Activated CD4-positive, alpha-beta memory T cell treated with anti-CD3 and anti-CD28 coated beads for 36 hours (primary cell): Measurements from ENCODE around the gene ZNF688. TPM values are rescaled to one million over a fixed set of nuclear protein-coding genes. Genes with fewer than 3 reads are reported as not detected.

Experiments used
- CTCF ChIA-PET: fragments of 350-600 bp; sonication (Branson Sonifier 250); formaldehyde crosslinking; loops from one replicate; lab custom pipeline; 2021; ENCODE audit warnings: antibody characterized with exemption, inconsistent platforms; lab: Charles Lee
- POLR2A ChIA-PET: fragments of 350-600 bp; sonication (Branson Sonifier 250); formaldehyde crosslinking; loops from one replicate; lab custom pipeline; 2021; ENCODE audit warnings: antibody characterized with exemption; lab: Charles Lee
- DNase-seq: peaks from one replicate; pipeline ENCODE4 v3.0.0-alpha.2; 2020
- H3K27ac Mint-ChIP-seq: one replicate; pipeline ENCODE4 v1.8.0; 2021; ENCODE audit warnings: mixed read lengths
- H3K27me3 Mint-ChIP-seq: one replicate; pipeline ENCODE4 v1.8.0; 2021; ENCODE audit warnings: mixed read lengths
- H3K36me3 Mint-ChIP-seq: one replicate; pipeline ENCODE4 v1.8.0; 2021; ENCODE audit warnings: mixed read lengths
- H3K4me1 Mint-ChIP-seq: one replicate; pipeline ENCODE4 v1.8.0; 2021; ENCODE audit warnings: low read depth, mixed read lengths
- H3K4me3 Mint-ChIP-seq: one replicate; pipeline ENCODE4 v1.8.0; 2021; ENCODE audit warnings: mild to moderate bottlenecking, mixed read lengths
- H3K9me3 Mint-ChIP-seq: one replicate; pipeline ENCODE4 v1.8.0; 2021; ENCODE audit warnings: mixed read lengths
- intact Hi-C: fragments of 100-400 bp; cut with micrococcal nuclease; formaldehyde crosslinking; loops from one replicate; pipeline ENCODE4 v1.15.1; 2023
- total RNA-seq, 2 experiments: library from RNA; stranded (reverse); gene quantifications; one replicate each; pipeline ENCODE4 v1.2.3, GENCODE V29; 2021

Gene ZNF688
- 1 to 10 TPM; 9.2 to 9.3 TPM for total RNA-seq

- intact Hi-C loops, result loop anchor here (1.0 to 2.0 kb wide), 5 partner anchors 13 to 201 kb away; partner anchors contain the start of genes PRR14, TBC1D10B, ZNF747 and ZNF764
- Mint-ChIP-seq H3K4me1 (peaks cover 51% of the 10 kb centered on the region), H3K27ac (peak within 1 kb of the TSS; percentile 92), H3K9me3 (no peaks in the 10 kb centered on the region), H3K36me3 (peaks cover 4% of the 10 kb centered on the region), H3K4me3 (peak within 1 kb of the TSS; percentile 91), H3K27me3 (no peaks in the 10 kb centered on the region)
- peak; percentile 96 for DNase-seq
- CTCF ChIA-PET, result interaction anchor here (0.8 to 3.0 kb wide), 13 partner anchors 10 to 154 kb away, joined by 3 to 17 read pairs (median 5); partner anchors contain the start of genes DCTPP1, ZNF747, ZNF764 and ZNF785
- POLR2A ChIA-PET, result interaction anchor here (0.6 to 2.9 kb wide), 23 partner anchors 11 to 386 kb away, joined by 3 to 39 read pairs (median 4); partner anchors contain the start of genes FBRS, PRR14, ZNF689 and ZNF747
Measured at GRCh38 chr16:30571445-30572322, at the start of gene ZNF688. Gene ZNF688, minus strand, starts transcription at chr16:30571714. Its CDS starts 85 bp downstream, at chr16:30571629.

GRCh38 chr16:30620169-30620568 lies 48.7 kb upstream of the ZNF688 start:
- intact Hi-C loops, result no loop called here
- no peaks in the 10 kb centered on the region for H3K9me3 Mint-ChIP-seq
- no peak for DNase-seq
- H3K36me3 Mint-ChIP-seq, result no peaks in the 10 kb centered on the region
- H3K27me3 Mint-ChIP-seq, result peaks cover 3% of the 10 kb centered on the region
- ChIA-PET CTCF (interaction anchor here (0.6 to 2.8 kb wide), 8 partner anchors 9 to 211 kb away, joined by 3 to 14 read pairs (median 4); partner anchors contain the start of gene ZNF747), POLR2A (interaction anchor here (1.2 kb wide), 1 partner anchor 10 kb away, joined by 7 read pairs; the partner anchor contains the start of gene ZNF689)
- no peak overlapping the region for H3K4me3 Mint-ChIP-seq
- H3K4me1 Mint-ChIP-seq, result no peaks in the 10 kb centered on the region
- H3K27ac Mint-ChIP-seq, result no peak overlapping the region

GRCh38 chr16:30619638-30620037 lies 48.1 kb upstream of the ZNF688 start:
- H3K27ac Mint-ChIP-seq, result no peak overlapping the region
- H3K27me3 Mint-ChIP-seq, result peaks cover 3% of the 10 kb centered on the region
- no peak overlapping the region for H3K4me3 Mint-ChIP-seq
- H3K4me1 Mint-ChIP-seq, result no peaks in the 10 kb centered on the region
- DNase-seq, result no peak
- POLR2A ChIA-PET, result interaction anchor here (1.2 kb wide), 1 partner anchor 9 kb away, joined by 7 read pairs; the partner anchor contains the start of gene ZNF689
- intact Hi-C loops, result no loop called here
- H3K9me3 Mint-ChIP-seq, result no peaks in the 10 kb centered on the region
- CTCF ChIA-PET, result interaction anchor here (0.6 to 2.8 kb wide), 8 partner anchors 9 to 210 kb away, joined by 3 to 14 read pairs (median 4); partner anchors contain the start of gene ZNF747
- no peaks in the 10 kb centered on the region for H3K36me3 Mint-ChIP-seq

GRCh38 chr16:30619202-30619601 lies 47.7 kb upstream of the ZNF688 start:
- DNase-seq, result no peak
- H3K36me3 Mint-ChIP-seq, result no peaks in the 10 kb centered on the region
- no peak overlapping the region for H3K4me3 Mint-ChIP-seq
- no peaks in the 10 kb centered on the region for H3K9me3 Mint-ChIP-seq
- CTCF ChIA-PET, result interaction anchor here (1.2 to 2.8 kb wide), 5 partner anchors 10 to 84 kb away, joined by 3 to 14 read pairs (median 10); partner anchors contain the start of gene ZNF747
- no peaks in the 10 kb centered on the region for H3K4me1 Mint-ChIP-seq
- POLR2A ChIA-PET, result interaction anchor here (1.2 kb wide), 1 partner anchor 9 kb away, joined by 7 read pairs; the partner anchor contains the start of gene ZNF689
- H3K27ac Mint-ChIP-seq, result no peak overlapping the region
- intact Hi-C loops, result no loop called here
- H3K27me3 Mint-ChIP-seq, result peaks cover 3% of the 10 kb centered on the region

- no peaks in the 10 kb centered on the region for H3K27me3 Mint-ChIP-seq
- H3K9me3 Mint-ChIP-seq, result no peaks in the 10 kb centered on the region
- peaks cover 1% of the 10 kb centered on the region for H3K4me1 Mint-ChIP-seq
- peak; percentile 91 for DNase-seq
- H3K27ac Mint-ChIP-seq, result no peak overlapping the region
- no peaks in the 10 kb centered on the region for H3K36me3 Mint-ChIP-seq
- intact Hi-C loops, result no loop called here
- no peak overlapping the region for H3K4me3 Mint-ChIP-seq
- ChIA-PET POLR2A (interaction anchor here (0.5 to 1.0 kb wide), 2 partner anchors 81 to 108 kb away, joined by 3 read pairs; partner anchors contain the start of gene ZNF747), CTCF (interaction anchor here (0.6 to 4.5 kb wide), 41 partner anchors 9 to 539 kb away, joined by 3 to 34 read pairs (median 4); partner anchors contain the start of genes DCTPP1, ITGAL, PPP4C and PRR14)
Measured at GRCh38 chr16:30615358-30616091, 44.0 kb upstream of the ZNF688 start.

GRCh38 chr16:30609926-30610839 lies 38.7 kb upstream of the ZNF688 start, which contains the start of gene ZNF689:
Gene ZNF689, minus strand, starts transcription at chr16:30610389. Its CDS starts 348 bp downstream, at chr16:30610041.
- peaks cover 15% of the 10 kb centered on the region for H3K4me1 Mint-ChIP-seq
- peak; percentile 98 for DNase-seq
- peaks cover 9% of the 10 kb centered on the region for H3K36me3 Mint-ChIP-seq
- peak within 1 kb of the TSS; percentile 89 for H3K4me3 Mint-ChIP-seq
- intact Hi-C loops, result loop anchor here (1.0 to 5.0 kb wide), 5 partner anchors 40 to 178 kb away; partner anchors contain the start of genes DCTPP1, FBRS and PRR14
- H3K9me3 Mint-ChIP-seq, result no peaks in the 10 kb centered on the region
- no peaks in the 10 kb centered on the region for H3K27me3 Mint-ChIP-seq
- CTCF ChIA-PET, result interaction anchor here (0.8 to 5.1 kb wide), 11 partner anchors 9 to 518 kb away, joined by 3 to 45 read pairs (median 5); partner anchors contain the start of genes DCTPP1, PRR14, TBC1D10B and TBX6
- POLR2A ChIA-PET, result interaction anchor here (0.6 to 2.2 kb wide), 14 partner anchors 10 to 215 kb away, joined by 3 to 15 read pairs (median 4); partner anchors contain the start of genes DCTPP1, PRR14, ZNF48 and ZNF688
- H3K27ac Mint-ChIP-seq, result peak within 1 kb of the TSS; percentile 94

GRCh38 chr16:30609002-30609925 lies 37.8 kb upstream of the ZNF688 start:
- CTCF ChIA-PET, result interaction anchor here (0.6 to 5.1 kb wide), 12 partner anchors 11 to 239 kb away, joined by 3 to 45 read pairs (median 4); partner anchors contain the start of genes DCTPP1, PRR14 and TBC1D10B
- DNase-seq, result peak; percentile 66
- Mint-ChIP-seq H3K27me3 (no peaks in the 10 kb centered on the region), H3K9me3 (no peaks in the 10 kb centered on the region), H3K27ac (peak overlapping the region; percentile 94), H3K4me1 (peaks cover 15% of the 10 kb centered on the region), H3K36me3 (peaks cover 16% of the 10 kb centered on the region), H3K4me3 (peak overlapping the region; percentile 89)
- POLR2A ChIA-PET, result interaction anchor here (0.6 to 2.2 kb wide), 8 partner anchors 11 to 179 kb away, joined by 3 to 15 read pairs (median 6); partner anchors contain the start of genes DCTPP1, ZNF688 and ZNF747
- intact Hi-C loops, result no loop called here

- Mint-ChIP-seq H3K36me3 (peaks cover 19% of the 10 kb centered on the region), H3K9me3 (no peaks in the 10 kb centered on the region), H3K27me3 (no peaks in the 10 kb centered on the region), H3K27ac (no peak overlapping the region), H3K4me1 (peaks cover 15% of the 10 kb centered on the region), H3K4me3 (no peak overlapping the region)
- POLR2A ChIA-PET, result interaction anchor here (1.2 kb wide), 1 partner anchor 35 kb away, joined by 4 read pairs; the partner anchor contains the start of gene ZNF688
- no peak for DNase-seq
- intact Hi-C loops, result no loop called here
- CTCF ChIA-PET, result interaction anchor here (0.9 to 5.1 kb wide), 3 partner anchors 8 to 11 kb away, joined by 3 to 45 read pairs (median 6); no protein-coding TSS in a partner anchor
Measured at GRCh38 chr16:30606004-30606403, 34.5 kb upstream of the ZNF688 start.

GRCh38 chr16:30605158-30605557 lies 33.6 kb upstream of the ZNF688 start:
- Mint-ChIP-seq H3K9me3 (no peaks in the 10 kb centered on the region), H3K4me1 (peaks cover 10% of the 10 kb centered on the region), H3K27ac (no peak overlapping the region), H3K4me3 (no peak overlapping the region), H3K27me3 (no peaks in the 10 kb centered on the region), H3K36me3 (peaks cover 19% of the 10 kb centered on the region)
- intact Hi-C loops, result no loop called here
- CTCF ChIA-PET, result interaction anchor here (0.9 to 1.6 kb wide), 2 partner anchors 10 kb away, joined by 3 to 6 read pairs; no protein-coding TSS in a partner anchor
- POLR2A ChIA-PET, result interaction anchor here (1.2 kb wide), 1 partner anchor 34 kb away, joined by 4 read pairs; the partner anchor contains the start of gene ZNF688
- no peak for DNase-seq
